ENCODE measurements around the gene ADAMTSL4. TPM values are rescaled to one million over a fixed set of nuclear protein-coding genes. Genes with fewer than 3 reads are reported as not detected.
"Not testable (repeated sequence)": the region's sequence is repeated elsewhere in the genome, so short reads cannot be mapped to it uniquely, and the experiment has no call there.

ADAMTSL4 gene
- total and polyA plus RNA-seq, 4 donors = 5.6 to 12.2 (median 11.5) TPM

- TF ChIP-seq JUND (IDR thresholded peaks at IDR 0.05) = peak in 1 of 2 donors; percentile 7
- Histone ChIP-seq H3K9ac (ENCODE audit: low read depth in 1 of 2, low read length in 2 of 2) (peak overlapping the region in 1 of 2 donors; percentile 3), H3K36me3 (ENCODE audit: control insufficient read depth in 4 of 4, insufficient read depth in 3 of 4, low read depth in 1 of 4, low read length in 3 of 4) (peaks cover 8 to 41% (median 30%) of the 10 kb centered on the region in 4 donors), H3K4me1 (ENCODE audit: control insufficient read depth in 4 of 4, insufficient read depth in 4 of 4, low read length in 3 of 4) (peaks cover 16 to 56% (median 35%) of the 10 kb centered on the region in 4 donors), H3K27ac (ENCODE audit: low read depth in 1 of 2, low read length in 2 of 2) (peak overlapping the region; percentile 49 to 57)
- WGBS = 72% methylated on average over 13 of the region's 13 CpGs
- H3K9me3 ChIP-seq (ENCODE audit: control insufficient read depth in 4 of 4, low read length in 3 of 4); H3K27me3 ChIP-seq (ENCODE audit: control insufficient read depth in 4 of 4, insufficient read depth in 4 of 4, low read length in 3 of 4); H3K4me3 ChIP-seq (ENCODE audit: low read depth in 1 of 3, low read length in 3 of 3); DNase-seq (ENCODE audit: low spot score): not testable (repeated sequence)
These were observed 24.5 kb downstream of the ADAMTSL4 start for GRCh38 chr1:150573648-150574071.

DNA sequence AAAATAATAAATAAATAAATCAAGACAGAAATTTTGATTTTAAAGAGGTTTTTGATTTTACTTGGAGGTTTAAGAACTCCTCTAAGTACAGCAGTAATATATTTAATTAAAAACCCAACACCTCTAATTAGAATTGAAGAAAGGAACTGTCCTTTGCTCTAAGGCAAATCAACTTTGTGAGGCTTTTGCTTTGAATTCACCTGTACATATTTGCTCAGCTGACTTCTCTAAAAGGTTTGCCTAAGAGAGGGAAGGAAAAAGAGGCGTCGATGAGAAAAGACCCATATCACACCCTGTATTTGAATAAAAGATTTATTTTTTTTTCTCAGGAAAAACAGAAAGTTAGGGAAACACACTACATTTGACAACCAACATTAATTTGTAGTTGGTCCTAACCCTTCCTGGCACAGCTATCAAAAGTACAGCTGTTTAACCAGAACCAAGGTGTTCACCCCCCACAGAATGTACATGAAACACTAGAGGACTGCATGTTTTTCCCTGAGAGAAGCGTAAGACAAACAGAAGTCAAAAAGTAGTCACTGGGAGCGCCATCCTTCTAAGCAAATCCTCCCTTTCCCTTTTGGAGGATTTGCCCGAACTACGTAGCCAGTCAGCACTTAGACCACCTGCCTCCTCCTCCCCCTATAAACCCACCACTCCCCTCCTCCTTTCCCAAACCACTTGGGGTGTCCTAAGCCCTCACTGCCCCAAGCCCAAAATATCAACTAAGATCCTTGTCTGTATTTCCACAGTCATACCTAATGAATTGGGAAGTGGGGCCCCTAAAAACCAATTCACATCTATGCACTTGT, 25.3 kb downstream of the ADAMTSL4 start:
- Histone ChIP-seq H3K9me3 (ENCODE audit: control insufficient read depth in 4 of 4, low read length in 3 of 4) (no peaks in the 10 kb centered on the region), H3K27ac (ENCODE audit: low read depth in 1 of 2, low read length in 2 of 2) (peak overlapping the region; percentile 95 to 99), H3K4me1 (ENCODE audit: control insufficient read depth in 4 of 4, insufficient read depth in 4 of 4, low read length in 3 of 4) (peaks cover 15 to 48% (median 29%) of the 10 kb centered on the region in 4 donors), H3K27me3 (ENCODE audit: control insufficient read depth in 4 of 4, insufficient read depth in 4 of 4, low read length in 3 of 4) (no peaks in the 10 kb centered on the region), H3K9ac (ENCODE audit: low read depth in 1 of 2, low read length in 2 of 2) (peak overlapping the region; percentile 99 to 100), H3K4me3 (ENCODE audit: low read depth in 1 of 3, low read length in 3 of 3) (peak overlapping the region; percentile 78 to 100 (median 81)), H3K36me3 (ENCODE audit: control insufficient read depth in 4 of 4, insufficient read depth in 3 of 4, low read depth in 1 of 4, low read length in 3 of 4) (peaks cover 8 to 41% (median 30%) of the 10 kb centered on the region in 4 donors)
- TF ChIP-seq JUND (IDR thresholded peaks at IDR 0.05) (peak in 1 of 2 donors; percentile 4), TAF1 (conservative IDR thresholded peaks at IDR 0.05) (no peak), EGR1 (IDR thresholded peaks at IDR 0.05; ENCODE audit: low read depth in 2 of 2) (no peak), HNF4G (IDR thresholded peaks at IDR 0.05) (no peak), NR2F2 (IDR thresholded peaks at IDR 0.05) (no peak)
- TF ChIP-seq, protein P1, sequence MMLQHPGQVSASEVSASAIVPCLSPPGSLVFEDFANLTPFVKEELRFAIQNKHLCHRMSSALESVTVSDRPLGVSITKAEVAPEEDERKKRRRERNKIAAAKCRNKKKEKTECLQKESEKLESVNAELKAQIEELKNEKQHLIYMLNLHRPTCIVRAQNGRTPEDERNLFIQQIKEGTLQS (IDR thresholded peaks at IDR 0.05) = no peak
- 38% methylated on average over 6 of the region's 6 CpGs for whole genome bisulfite sequencing
- no peak for DNase-seq (ENCODE audit: low spot score)

GRCh38 chr1:150575072-150575489, 25.9 kb downstream of the ADAMTSL4 start:
- no peak for DNase-seq (ENCODE audit: low spot score)
- TF ChIP-seq HNF4A (conservative IDR thresholded peaks at IDR 0.05) = peak; percentile 7 to 47
- TF ChIP-seq GABPA (IDR thresholded peaks at IDR 0.05 in 1 of 2, conservative IDR thresholded peaks at IDR 0.05 in 1 of 2) = no peak
- H3K27me3 ChIP-seq (ENCODE audit: control insufficient read depth in 4 of 4, insufficient read depth in 4 of 4, low read length in 3 of 4) = no peaks in the 10 kb centered on the region
- peak overlapping the region; percentile 95 to 99 for H3K27ac ChIP-seq (ENCODE audit: low read depth in 1 of 2, low read length in 2 of 2)
- H3K9me3 ChIP-seq (ENCODE audit: control insufficient read depth in 4 of 4, low read length in 3 of 4) = no peaks in the 10 kb centered on the region
- H3K4me3 ChIP-seq (ENCODE audit: low read depth in 1 of 3, low read length in 3 of 3) = peak overlapping the region; percentile 78 to 100 (median 81)
- peaks cover 14 to 43% (median 27%) of the 10 kb centered on the region in 4 donors for H3K4me1 ChIP-seq (ENCODE audit: control insufficient read depth in 4 of 4, insufficient read depth in 4 of 4, low read length in 3 of 4)
- 26% methylated on average over 4 of the region's 4 CpGs for WGBS
- H3K9ac ChIP-seq (ENCODE audit: low read depth in 1 of 2, low read length in 2 of 2) = peak overlapping the region; percentile 99 to 100
- peaks cover 8 to 41% (median 30%) of the 10 kb centered on the region in 4 donors for H3K36me3 ChIP-seq (ENCODE audit: control insufficient read depth in 4 of 4, insufficient read depth in 3 of 4, low read depth in 1 of 4, low read length in 3 of 4)

- Histone ChIP-seq H3K27ac (ENCODE audit: low read depth in 1 of 2, low read length in 2 of 2) (peak overlapping the region; percentile 95 to 99), H3K9me3 (ENCODE audit: control insufficient read depth in 4 of 4, low read length in 3 of 4) (no peaks in the 10 kb centered on the region), H3K9ac (ENCODE audit: low read depth in 1 of 2, low read length in 2 of 2) (peak overlapping the region; percentile 99 to 100), H3K36me3 (ENCODE audit: control insufficient read depth in 4 of 4, insufficient read depth in 3 of 4, low read depth in 1 of 4, low read length in 3 of 4) (peaks cover 8 to 41% (median 29%) of the 10 kb centered on the region in 4 donors), H3K4me1 (ENCODE audit: control insufficient read depth in 4 of 4, insufficient read depth in 4 of 4, low read length in 3 of 4) (peaks cover 15 to 44% (median 24%) of the 10 kb centered on the region in 4 donors), H3K27me3 (ENCODE audit: control insufficient read depth in 4 of 4, insufficient read depth in 4 of 4, low read length in 3 of 4) (no peaks in the 10 kb centered on the region), H3K4me3 (ENCODE audit: low read depth in 1 of 3, low read length in 3 of 3) (peak overlapping the region; percentile 78 to 100 (median 81))
- WGBS = 9% methylated on average over 1 of the region's 1 CpG
- no peak for DNase-seq (ENCODE audit: low spot score)
- TF ChIP-seq HNF4A (conservative IDR thresholded peaks at IDR 0.05) = peak; percentile 25 to 46
- TF ChIP-seq RXRA (IDR thresholded peaks at IDR 0.05) = peak; percentile 28 to 51
- TF ChIP-seq, protein P2, sequence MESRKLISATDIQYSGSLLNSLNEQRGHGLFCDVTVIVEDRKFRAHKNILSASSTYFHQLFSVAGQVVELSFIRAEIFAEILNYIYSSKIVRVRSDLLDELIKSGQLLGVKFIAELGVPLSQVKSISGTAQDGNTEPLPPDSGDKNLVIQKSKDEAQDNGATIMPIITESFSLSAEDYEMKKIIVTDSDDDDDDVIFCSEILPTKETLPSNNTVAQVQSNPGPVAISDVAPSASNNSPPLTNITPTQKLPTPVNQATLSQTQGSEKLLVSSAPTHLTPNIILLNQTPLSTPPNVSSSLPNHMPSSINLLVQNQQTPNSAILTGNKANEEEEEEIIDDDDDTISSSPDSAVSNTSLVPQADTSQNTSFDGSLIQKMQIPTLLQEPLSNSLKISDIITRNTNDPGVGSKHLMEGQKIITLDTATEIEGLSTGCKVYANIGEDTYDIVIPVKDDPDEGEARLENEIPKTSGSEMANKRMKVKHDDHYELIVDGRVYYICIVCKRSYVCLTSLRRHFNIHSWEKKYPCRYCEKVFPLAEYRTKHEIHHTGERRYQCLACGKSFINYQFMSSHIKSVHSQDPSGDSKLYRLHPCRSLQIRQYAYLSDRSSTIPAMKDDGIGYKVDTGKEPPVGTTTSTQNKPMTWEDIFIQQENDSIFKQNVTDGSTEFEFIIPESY (IDR thresholded peaks at IDR 0.05) = peak; percentile 28
- TF ChIP-seq CTCF (IDR thresholded peaks at IDR 0.05; ENCODE audit: low read depth, low read length, missing input control) = no peak
- TF ChIP-seq NR2F2 (IDR thresholded peaks at IDR 0.05) = peak; percentile 7
- peak in 1 of 2 donors; percentile 6 for TF ChIP-seq GABPA (IDR thresholded peaks at IDR 0.05 in 1 of 2, conservative IDR thresholded peaks at IDR 0.05 in 1 of 2)
- TF ChIP-seq, protein P1 (IDR thresholded peaks at IDR 0.05) = no peak
- TF ChIP-seq JUND (IDR thresholded peaks at IDR 0.05) = peak in 1 of 2 donors; percentile 43
- TF ChIP-seq SP1 (IDR thresholded peaks at IDR 0.05) = peak; percentile 64
- TF ChIP-seq EGR1 (IDR thresholded peaks at IDR 0.05; ENCODE audit: low read depth in 2 of 2) = peak in 1 of 2 donors; percentile 19
These were observed 26.5 kb downstream of the ADAMTSL4 start for GRCh38 chr1:150575518-150576366.

Data from liver (tissue), 9 donors.